ENCODE results near the gene NECTIN1. TPM values are rescaled to one million over a fixed set of nuclear protein-coding genes. Genes with fewer than 3 reads are reported as not detected.

Gene NECTIN1
- total and polyA plus RNA-seq, 2 of the 4 experiments (the other 2 are of a cell fraction), result 2.3 to 4.2 TPM

DNA sequence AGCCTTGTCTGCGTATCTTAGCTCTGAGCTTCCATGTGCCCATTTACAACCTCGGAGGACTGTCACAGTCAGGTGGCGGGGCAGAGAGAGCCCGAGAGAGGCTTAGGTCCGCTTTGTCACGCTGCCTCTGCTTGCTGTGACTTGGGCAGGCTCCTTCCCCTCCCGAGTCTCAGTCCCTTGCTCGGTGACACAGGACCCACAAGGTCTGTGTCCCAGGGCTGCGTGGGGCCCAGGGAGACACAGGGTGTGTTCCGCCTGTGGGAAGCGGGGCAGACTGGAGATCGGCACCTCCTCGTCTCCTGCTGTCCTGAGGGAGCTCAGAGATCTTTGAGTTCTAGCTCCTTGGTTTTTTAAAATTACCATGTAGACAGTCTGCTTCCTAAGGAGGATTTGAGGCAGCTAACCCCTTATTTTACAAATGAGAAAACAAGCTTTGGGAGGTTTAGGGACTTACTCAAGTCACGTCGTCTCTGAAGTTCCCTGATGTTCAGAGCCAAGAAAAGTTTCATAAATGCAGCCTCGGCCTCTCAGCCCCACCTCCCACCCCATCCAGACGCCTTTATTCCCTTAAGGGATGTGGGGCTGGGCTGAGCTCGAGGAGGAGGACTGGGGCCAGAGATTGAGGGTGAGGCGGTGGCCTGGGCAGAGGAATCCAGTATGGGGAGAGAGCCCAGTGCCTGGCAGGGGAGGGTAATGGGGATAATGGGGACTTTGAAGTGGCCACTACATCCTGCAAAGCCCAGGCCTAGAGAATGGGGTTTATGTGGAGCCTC is 103.6 kb downstream of the NECTIN1 start:
- Histone ChIP-seq H3K9me1 (ENCODE audit: insufficient read depth, low read length) (no peaks in the 10 kb centered on the region), H3K27me3 (ENCODE audit: control insufficient read depth, insufficient read depth, low read length) (peaks cover 35% of the 10 kb centered on the region), H4K91ac (ENCODE audit: insufficient read depth, low read depth, low read length) (no peak overlapping the region), H3K18ac (ENCODE audit: low read depth, low read length) (no peak overlapping the region), H3K9me3 (ENCODE audit: control insufficient read depth, insufficient read depth, low read length) (no peaks in the 10 kb centered on the region), H2BK15ac (ENCODE audit: low read depth, low read length) (no peak overlapping the region), H4K20me1 (ENCODE audit: insufficient read depth, low read length) (no peaks in the 10 kb centered on the region), H3K36me3 (ENCODE audit: control insufficient read depth, insufficient read depth, low read length) (no peaks in the 10 kb centered on the region), H3K79me1 (ENCODE audit: low read depth in 1 of 2, low read length in 2 of 2) (no peaks in the 10 kb centered on the region), H2AFZ (replicated peaks; ENCODE audit: low read length, poor library complexity) (peak overlapping the region; percentile 61), H2BK5ac (ENCODE audit: low read depth, low read length, poor library complexity, severe bottlenecking) (no peak overlapping the region), H2AK9ac (replicated peaks; ENCODE audit: low read depth, low read length, poor library complexity) (no peak overlapping the region), H4K8ac (ENCODE audit: low read depth in 2 of 2, low read length in 2 of 2) (no peak overlapping the region), H3K4me3 (ENCODE audit: insufficient read depth, low read depth, low read length) (no peak overlapping the region), H2AK5ac (ENCODE audit: low read depth, low read length) (no peak overlapping the region), H2BK120ac (ENCODE audit: low read depth, low read length) (no peak overlapping the region), H2BK20ac (ENCODE audit: low read depth, low read length) (no peak overlapping the region), H3K14ac (replicated peaks; ENCODE audit: low read depth, low read length) (no peak overlapping the region), H3K4me2 (ENCODE audit: low read depth, low read length) (no peak overlapping the region), H3K56ac (ENCODE audit: extremely low read depth, insufficient read depth, low read length) (no peak overlapping the region), H4K5ac (ENCODE audit: low read depth, low read length) (no peak overlapping the region), H3K27ac (ENCODE audit: insufficient read depth, low read length) (no peak overlapping the region), H3K4ac (ENCODE audit: low read depth, low read length) (no peak overlapping the region), H3K9ac (ENCODE audit: low read depth, low read length) (no peak overlapping the region), H3K4me1 (ENCODE audit: control insufficient read depth, insufficient read depth, low read length) (no peaks in the 10 kb centered on the region), H3K23ac (ENCODE audit: low read depth, low read length) (no peak overlapping the region)
- ChIA-PET CTCF (no interaction called here), POLR2A (ENCODE audit: unreplicated experiment) (no interaction called here)
- 67% methylated on average over 12 of the region's 19 CpGs; no CpG with 5 or more reads in 1 of the 2 experiments for WGBS, 2 experiments (ENCODE audit: extremely low coverage in 2 of 2, insufficient read length in 1 of 2)
- BruUV-seq (replicated peaks), result no TSS peak
- intact Hi-C loops (cut with micrococcal nuclease) (no loop called here), dilution Hi-C loops (cut with HindIII; ENCODE audit: low sequenced_read_pairs, unreplicated experiment) (no loop called here), in situ Hi-C loops (cut with MboI; ENCODE audit: low sequenced_read_pairs) (no loop called here)
- DNase-seq (no peak), ATAC-seq (ENCODE audit: low read depth) (no peak)
- no peak for TF ChIP-seq SMC3 (IDR thresholded peaks at IDR 0.05; ENCODE audit: low read depth, low read length)
- TF ChIP-seq RAD21 (IDR thresholded peaks at IDR 0.05; ENCODE audit: low read length), result no peak
- TF ChIP-seq, protein P1, sequence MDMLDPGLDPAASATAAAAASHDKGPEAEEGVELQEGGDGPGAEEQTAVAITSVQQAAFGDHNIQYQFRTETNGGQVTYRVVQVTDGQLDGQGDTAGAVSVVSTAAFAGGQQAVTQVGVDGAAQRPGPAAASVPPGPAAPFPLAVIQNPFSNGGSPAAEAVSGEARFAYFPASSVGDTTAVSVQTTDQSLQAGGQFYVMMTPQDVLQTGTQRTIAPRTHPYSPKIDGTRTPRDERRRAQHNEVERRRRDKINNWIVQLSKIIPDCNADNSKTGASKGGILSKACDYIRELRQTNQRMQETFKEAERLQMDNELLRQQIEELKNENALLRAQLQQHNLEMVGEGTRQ (IDR thresholded peaks at IDR 0.05; ENCODE audit: low read depth, low read length), result no peak
- TF ChIP-seq, protein P2, sequence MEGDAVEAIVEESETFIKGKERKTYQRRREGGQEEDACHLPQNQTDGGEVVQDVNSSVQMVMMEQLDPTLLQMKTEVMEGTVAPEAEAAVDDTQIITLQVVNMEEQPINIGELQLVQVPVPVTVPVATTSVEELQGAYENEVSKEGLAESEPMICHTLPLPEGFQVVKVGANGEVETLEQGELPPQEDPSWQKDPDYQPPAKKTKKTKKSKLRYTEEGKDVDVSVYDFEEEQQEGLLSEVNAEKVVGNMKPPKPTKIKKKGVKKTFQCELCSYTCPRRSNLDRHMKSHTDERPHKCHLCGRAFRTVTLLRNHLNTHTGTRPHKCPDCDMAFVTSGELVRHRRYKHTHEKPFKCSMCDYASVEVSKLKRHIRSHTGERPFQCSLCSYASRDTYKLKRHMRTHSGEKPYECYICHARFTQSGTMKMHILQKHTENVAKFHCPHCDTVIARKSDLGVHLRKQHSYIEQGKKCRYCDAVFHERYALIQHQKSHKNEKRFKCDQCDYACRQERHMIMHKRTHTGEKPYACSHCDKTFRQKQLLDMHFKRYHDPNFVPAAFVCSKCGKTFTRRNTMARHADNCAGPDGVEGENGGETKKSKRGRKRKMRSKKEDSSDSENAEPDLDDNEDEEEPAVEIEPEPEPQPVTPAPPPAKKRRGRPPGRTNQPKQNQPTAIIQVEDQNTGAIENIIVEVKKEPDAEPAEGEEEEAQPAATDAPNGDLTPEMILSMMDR (conservative IDR thresholded peaks at IDR 0.05; ENCODE audit: low read depth, low read length), result no peak
- TF ChIP-seq, protein P3, sequence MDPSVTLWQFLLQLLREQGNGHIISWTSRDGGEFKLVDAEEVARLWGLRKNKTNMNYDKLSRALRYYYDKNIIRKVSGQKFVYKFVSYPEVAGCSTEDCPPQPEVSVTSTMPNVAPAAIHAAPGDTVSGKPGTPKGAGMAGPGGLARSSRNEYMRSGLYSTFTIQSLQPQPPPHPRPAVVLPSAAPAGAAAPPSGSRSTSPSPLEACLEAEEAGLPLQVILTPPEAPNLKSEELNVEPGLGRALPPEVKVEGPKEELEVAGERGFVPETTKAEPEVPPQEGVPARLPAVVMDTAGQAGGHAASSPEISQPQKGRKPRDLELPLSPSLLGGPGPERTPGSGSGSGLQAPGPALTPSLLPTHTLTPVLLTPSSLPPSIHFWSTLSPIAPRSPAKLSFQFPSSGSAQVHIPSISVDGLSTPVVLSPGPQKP (IDR thresholded peaks at IDR 0.05; ENCODE audit: borderline replicate concordance, low read depth, low read length), result no peak
- TF ChIP-seq BHLHE40 (IDR thresholded peaks at IDR 0.05; ENCODE audit: low read depth, low read length), result no peak
- no peak for TF ChIP-seq FOS (IDR thresholded peaks at IDR 0.05; ENCODE audit: low read depth, low read length)
- no peak for TF ChIP-seq MAZ (IDR thresholded peaks at IDR 0.05; ENCODE audit: borderline replicate concordance, low read depth, low read length)
- TF ChIP-seq NFE2L2 (IDR thresholded peaks at IDR 0.05; ENCODE audit: low read depth, low read length), result no peak
- no peak for TF ChIP-seq MAFK (IDR thresholded peaks at IDR 0.05; ENCODE audit: low read depth, low read length)
- no peak for TF ChIP-seq RCOR1 (IDR thresholded peaks at IDR 0.05; ENCODE audit: insufficient replicate concordance, low read length)

All from IMR-90 (cell line).